ENCODE results near the gene SIRT3. TPM values are rescaled to one million over a fixed set of nuclear protein-coding genes. Genes with fewer than 3 reads are reported as not detected.
A peak's percentile ranks its signal among the peaks of the same experiment; 100 is the strongest.

SIRT3 gene
- total and polyA plus RNA-seq, 2 of the 13 experiments (the other 11 are each of a cell fraction or from before 2014, with no cell fraction given) = 15.1 to 18.2 TPM

DNA sequence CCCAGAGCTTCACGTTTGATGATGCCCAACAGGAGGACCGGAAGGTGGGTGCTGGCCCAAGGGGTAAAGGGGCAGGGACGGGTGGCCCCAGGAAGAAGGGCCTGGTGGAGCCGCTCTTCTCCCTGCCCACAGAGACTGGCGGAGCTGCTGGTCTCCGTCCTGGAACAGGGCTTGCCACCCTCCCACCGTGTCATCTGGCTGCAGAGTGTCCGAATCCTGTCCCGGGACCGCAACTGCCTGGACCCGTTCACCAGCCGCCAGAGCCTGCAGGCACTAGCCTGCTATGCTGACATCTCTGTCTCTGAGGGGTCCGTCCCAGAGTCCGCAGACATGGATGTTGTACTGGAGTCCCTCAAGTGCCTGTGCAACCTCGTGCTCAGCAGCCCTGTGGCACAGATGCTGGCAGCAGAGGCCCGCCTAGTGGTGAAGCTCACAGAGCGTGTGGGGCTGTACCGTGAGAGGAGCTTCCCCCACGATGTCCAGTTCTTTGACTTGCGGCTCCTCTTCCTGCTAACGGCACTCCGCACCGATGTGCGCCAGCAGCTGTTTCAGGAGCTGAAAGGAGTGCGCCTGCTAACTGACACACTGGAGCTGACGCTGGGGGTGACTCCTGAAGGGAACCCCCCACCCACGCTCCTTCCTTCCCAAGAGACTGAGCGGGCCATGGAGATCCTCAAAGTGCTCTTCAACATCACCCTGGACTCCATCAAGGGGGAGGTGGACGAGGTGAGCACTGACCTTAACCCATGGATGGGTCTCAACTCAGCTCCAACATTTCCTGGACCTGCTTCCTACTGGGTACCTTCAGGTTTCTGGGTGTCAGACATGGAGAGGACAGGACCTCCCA is 26.6 kb downstream of the SIRT3 start:
- H3K9ac ChIP-seq (ENCODE audit: insufficient read depth, low read depth, low read length) = peak overlapping the region; percentile 100
- 72% methylated on average over 13 of the region's 29 CpGs for WGBS (ENCODE audit: low lambda C conversion rate)
- peak overlapping the region; percentile 85 for H3K4me2 ChIP-seq (ENCODE audit: low read depth, low read length)
- H4K20me1 ChIP-seq (ENCODE audit: insufficient read depth, low read length) = peaks cover 7% of the 10 kb centered on the region; the same call in 1 of the 2 replicates
- no peak overlapping the region for H2AFZ ChIP-seq (ENCODE audit: low read length)
- BruUV-seq (replicated peaks) = no TSS peak
- ATAC-seq (no peak), DNase-seq (ENCODE audit: low spot score) (no peak), FAIRE-seq (no peak)
- ChIA-PET CTCF (ENCODE audit: low intra/inter-chr PET ratio, low total read pairs) (no interaction called here), POLR2A (interaction anchor here (1.1 to 3.9 kb wide), 2 partner anchors 26 to 146 kb away, joined by 4 to 20 read pairs; partner anchors contain the start of gene SIRT3)
- H3K36me3 ChIP-seq (replicated peaks in 1 of 2; ENCODE audit: control insufficient read depth in 1 of 2, insufficient read depth in 2 of 2, low read length in 2 of 2) = peaks cover 32 to 62% of the 10 kb centered on the region in 2 experiments
- peak overlapping the region; percentile 75 to 90 (median 89) for H3K4me3 ChIP-seq (replicated peaks in 1 of 3; ENCODE audit: insufficient read depth in 1 of 3, low read depth in 2 of 3, low read length in 3 of 3)
- no peaks in the 10 kb centered on the region for H3K9me3 ChIP-seq (ENCODE audit: low read length)
- in situ Hi-C loops (cut with HindIII; ENCODE audit: extremely low pct_ligation_motif_present, low pct_unique_long_range_greater_than_20kb) (no loop called here), intact Hi-C loops (cut with micrococcal nuclease; ENCODE audit: unreplicated experiment) (no loop called here)
- H3K79me2 ChIP-seq (ENCODE audit: insufficient read depth, low read length) = peaks cover 46% of the 10 kb centered on the region
- H3K4me1 ChIP-seq (ENCODE audit: insufficient read depth, low read length) = peaks cover 36% of the 10 kb centered on the region
- peak overlapping the region; percentile 96 for H3K27ac ChIP-seq (ENCODE audit: extremely low read length, insufficient read depth, low read length)
- H3K27me3 ChIP-seq (ENCODE audit: control insufficient read depth in 1 of 2, insufficient read depth in 2 of 2, low read length in 2 of 2) = no peaks in the 10 kb centered on the region; a peak in 1 of 5 replicates
- TF ChIP-seq ZSCAN20 (CRISPR knock-in tag; IDR thresholded peaks at IDR 0.05; ENCODE audit: borderline replicate concordance) (no peak), ZNF552 (CRISPR knock-in tag; IDR thresholded peaks at IDR 0.05; ENCODE audit: borderline replicate concordance) (0 out of 2 replicates have a peak, but pooled peaks have one; percentile 34), ZNF256 (CRISPR knock-in tag; conservative IDR thresholded peaks at IDR 0.05) (no peak), SAP130 (CRISPR knock-in tag; IDR thresholded peaks at IDR 0.05; ENCODE audit: low read depth) (no peak), NFYB (CRISPR knock-in tag; IDR thresholded peaks at IDR 0.05) (no peak), ZNF225 (CRISPR knock-in tag; IDR thresholded peaks at IDR 0.05) (0 out of 2 replicates have a peak, but pooled peaks have one; percentile 38), TEAD3 (CRISPR knock-in tag; optimal IDR thresholded peaks at IDR 0.05; ENCODE audit: borderline replicate concordance) (no peak), TBX2 (CRISPR knock-in tag; IDR thresholded peaks at IDR 0.05; ENCODE audit: borderline replicate concordance) (peak; percentile 41; the same call in 1 of the 2 replicates), GATA4 (IDR thresholded peaks at IDR 0.05; ENCODE audit: borderline replicate concordance, low read depth) (no peak), ZFP82 (CRISPR knock-in tag; IDR thresholded peaks at IDR 0.05; ENCODE audit: borderline replicate concordance) (0 out of 2 replicates have a peak, but pooled peaks have one; percentile 28), ZNF446 (CRISPR knock-in tag; IDR thresholded peaks at IDR 0.05) (0 out of 2 replicates have a peak, but pooled peaks have one; percentile 4), CENPX (CRISPR knock-in tag; IDR thresholded peaks at IDR 0.05) (no peak), ZMAT3 (CRISPR knock-in tag; conservative IDR thresholded peaks at IDR 0.05) (no peak), ZSCAN21 (CRISPR knock-in tag; IDR thresholded peaks at IDR 0.05; ENCODE audit: borderline replicate concordance) (0 out of 2 replicates have a peak, but pooled peaks have one; percentile 31)
- TF ChIP-seq, protein P1, sequence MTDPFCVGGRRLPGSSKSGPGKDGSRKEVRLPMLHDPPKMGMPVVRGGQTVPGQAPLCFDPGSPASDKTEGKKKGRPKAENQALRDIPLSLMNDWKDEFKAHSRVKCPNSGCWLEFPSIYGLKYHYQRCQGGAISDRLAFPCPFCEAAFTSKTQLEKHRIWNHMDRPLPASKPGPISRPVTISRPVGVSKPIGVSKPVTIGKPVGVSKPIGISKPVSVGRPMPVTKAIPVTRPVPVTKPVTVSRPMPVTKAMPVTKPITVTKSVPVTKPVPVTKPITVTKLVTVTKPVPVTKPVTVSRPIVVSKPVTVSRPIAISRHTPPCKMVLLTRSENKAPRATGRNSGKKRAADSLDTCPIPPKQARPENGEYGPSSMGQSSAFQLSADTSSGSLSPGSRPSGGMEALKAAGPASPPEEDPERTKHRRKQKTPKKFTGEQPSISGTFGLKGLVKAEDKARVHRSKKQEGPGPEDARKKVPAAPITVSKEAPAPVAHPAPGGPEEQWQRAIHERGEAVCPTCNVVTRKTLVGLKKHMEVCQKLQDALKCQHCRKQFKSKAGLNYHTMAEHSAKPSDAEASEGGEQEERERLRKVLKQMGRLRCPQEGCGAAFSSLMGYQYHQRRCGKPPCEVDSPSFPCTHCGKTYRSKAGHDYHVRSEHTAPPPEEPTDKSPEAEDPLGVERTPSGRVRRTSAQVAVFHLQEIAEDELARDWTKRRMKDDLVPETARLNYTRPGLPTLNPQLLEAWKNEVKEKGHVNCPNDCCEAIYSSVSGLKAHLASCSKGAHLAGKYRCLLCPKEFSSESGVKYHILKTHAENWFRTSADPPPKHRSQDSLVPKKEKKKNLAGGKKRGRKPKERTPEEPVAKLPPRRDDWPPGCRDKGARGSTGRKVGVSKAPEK (CRISPR knock-in tag; IDR thresholded peaks at IDR 0.05; ENCODE audit: borderline replicate concordance) = no peak
- TF ChIP-seq, protein P2, sequence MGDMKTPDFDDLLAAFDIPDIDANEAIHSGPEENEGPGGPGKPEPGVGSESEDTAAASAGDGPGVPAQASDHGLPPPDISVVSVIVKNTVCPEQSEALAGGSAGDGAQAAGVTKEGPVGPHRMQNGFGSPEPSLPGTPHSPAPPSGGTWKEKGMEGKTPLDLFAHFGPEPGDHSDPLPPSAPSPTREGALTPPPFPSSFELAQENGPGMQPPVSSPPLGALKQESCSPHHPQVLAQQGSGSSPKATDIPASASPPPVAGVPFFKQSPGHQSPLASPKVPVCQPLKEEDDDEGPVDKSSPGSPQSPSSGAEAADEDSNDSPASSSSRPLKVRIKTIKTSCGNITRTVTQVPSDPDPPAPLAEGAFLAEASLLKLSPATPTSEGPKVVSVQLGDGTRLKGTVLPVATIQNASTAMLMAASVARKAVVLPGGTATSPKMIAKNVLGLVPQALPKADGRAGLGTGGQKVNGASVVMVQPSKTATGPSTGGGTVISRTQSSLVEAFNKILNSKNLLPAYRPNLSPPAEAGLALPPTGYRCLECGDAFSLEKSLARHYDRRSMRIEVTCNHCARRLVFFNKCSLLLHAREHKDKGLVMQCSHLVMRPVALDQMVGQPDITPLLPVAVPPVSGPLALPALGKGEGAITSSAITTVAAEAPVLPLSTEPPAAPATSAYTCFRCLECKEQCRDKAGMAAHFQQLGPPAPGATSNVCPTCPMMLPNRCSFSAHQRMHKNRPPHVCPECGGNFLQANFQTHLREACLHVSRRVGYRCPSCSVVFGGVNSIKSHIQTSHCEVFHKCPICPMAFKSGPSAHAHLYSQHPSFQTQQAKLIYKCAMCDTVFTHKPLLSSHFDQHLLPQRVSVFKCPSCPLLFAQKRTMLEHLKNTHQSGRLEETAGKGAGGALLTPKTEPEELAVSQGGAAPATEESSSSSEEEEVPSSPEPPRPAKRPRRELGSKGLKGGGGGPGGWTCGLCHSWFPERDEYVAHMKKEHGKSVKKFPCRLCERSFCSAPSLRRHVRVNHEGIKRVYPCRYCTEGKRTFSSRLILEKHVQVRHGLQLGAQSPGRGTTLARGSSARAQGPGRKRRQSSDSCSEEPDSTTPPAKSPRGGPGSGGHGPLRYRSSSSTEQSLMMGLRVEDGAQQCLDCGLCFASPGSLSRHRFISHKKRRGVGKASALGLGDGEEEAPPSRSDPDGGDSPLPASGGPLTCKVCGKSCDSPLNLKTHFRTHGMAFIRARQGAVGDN (CRISPR knock-in tag; IDR thresholded peaks at IDR 0.05) = peak; percentile 71
